Stimulated activated memory B cell treated with anti-CD40 and anti-IgM and Interleukin-4, amounts not matched to agents 10 μg/mL and 1 μg/mL and 100 μg/mL, for 72 hours (primary cell): ENCODE results near the gene ZNF280A.
A peak's percentile ranks its signal among the peaks of the same experiment; 100 is the strongest.
"Not testable (repeated sequence)": the region's sequence is repeated elsewhere in the genome, so short reads cannot be mapped to it uniquely, and the experiment has no call there.

ENCODE experiments used
- ATAC-seq: fragments of 150-1000 bp; cut with Tn5 transposase; 2 replicates; pipeline ENCODE4 v1.10.0; 2021
- H3K27ac Mint-ChIP-seq: one replicate; pipeline ENCODE4 v1.8.0; 2022; ENCODE audit warnings: mild to moderate bottlenecking, mixed read lengths
- H3K27me3 Mint-ChIP-seq: one replicate; pipeline ENCODE4 v1.8.0; 2022; ENCODE audit warnings: mixed read lengths
- H3K36me3 Mint-ChIP-seq: one replicate; pipeline ENCODE4 v1.8.0; 2022; ENCODE audit warnings: mixed read lengths
- H3K4me1 Mint-ChIP-seq: one replicate; pipeline ENCODE4 v1.8.0; 2022; ENCODE audit warnings: mixed read lengths
- H3K4me3 Mint-ChIP-seq: one replicate; pipeline ENCODE4 v1.8.0; 2022; ENCODE audit warnings: mild to moderate bottlenecking, moderate library complexity, mixed read lengths
- H3K9me3 Mint-ChIP-seq: one replicate; pipeline ENCODE4 v1.8.0; 2022; ENCODE audit warnings: mixed read lengths

Gene ZNF280A

GRCh38 chr22:22508274-22509176, 11.5 kb downstream of the ZNF280A start, which contains the start of gene ZNF280B:
Gene ZNF280B, minus strand, starts transcription at chr22:22508742. Its CDS starts 19,344 bp downstream, at chr22:22489398.
- Mint-ChIP-seq H3K27me3 (no peaks in the 10 kb centered on the region), H3K9me3 (peaks cover 11% of the 10 kb centered on the region), H3K4me1 (peaks cover 22% of the 10 kb centered on the region), H3K27ac (peak within 1 kb of the TSS; percentile 54), H3K36me3 (peaks cover 22% of the 10 kb centered on the region), H3K4me3 (peak within 1 kb of the TSS; percentile 82)
- peak; percentile 97 for ATAC-seq

- peak overlapping the region; percentile 54 for H3K27ac Mint-ChIP-seq
- no peaks in the 10 kb centered on the region for H3K27me3 Mint-ChIP-seq
- H3K4me1 Mint-ChIP-seq, result peaks cover 22% of the 10 kb centered on the region
- ATAC-seq, result no peak
- H3K4me3 Mint-ChIP-seq, result peak overlapping the region; percentile 82
- peaks cover 11% of the 10 kb centered on the region for H3K9me3 Mint-ChIP-seq
- H3K36me3 Mint-ChIP-seq, result peaks cover 22% of the 10 kb centered on the region
These were observed 12.3 kb downstream of the ZNF280A start for GRCh38 chr22:22507743-22508273.

GRCh38 chr22:22506736-22507135, 13.3 kb downstream of the ZNF280A start:
- Mint-ChIP-seq H3K27me3 (no peaks in the 10 kb centered on the region), H3K9me3 (peaks cover 11% of the 10 kb centered on the region), H3K36me3 (peaks cover 27% of the 10 kb centered on the region), H3K4me3 (no peak overlapping the region), H3K4me1 (peaks cover 16% of the 10 kb centered on the region), H3K27ac (no peak overlapping the region)
- ATAC-seq, result no peak

GRCh38 chr22:22498267-22498666, 21.8 kb downstream of the ZNF280A start:
- Mint-ChIP-seq H3K9me3 (no peaks in the 10 kb centered on the region), H3K4me1 (no peaks in the 10 kb centered on the region), H3K36me3 (peaks cover 29% of the 10 kb centered on the region), H3K27me3 (no peaks in the 10 kb centered on the region), H3K27ac (no peak overlapping the region), H3K4me3 (no peak overlapping the region)
- ATAC-seq, result no peak

- not testable (repeated sequence) for H3K27ac Mint-ChIP-seq, H3K27me3 Mint-ChIP-seq, H3K4me3 Mint-ChIP-seq, H3K9me3 Mint-ChIP-seq, H3K4me1 Mint-ChIP-seq, ATAC-seq
- peaks cover 47% of the 10 kb centered on the region for H3K36me3 Mint-ChIP-seq
These were observed 28.5 kb downstream of the ZNF280A start for GRCh38 chr22:22491589-22491988.

- Mint-ChIP-seq H3K27me3 (no peaks in the 10 kb centered on the region), H3K4me1 (no peaks in the 10 kb centered on the region), H3K4me3 (no peak overlapping the region), H3K9me3 (no peaks in the 10 kb centered on the region), H3K27ac (peak overlapping the region; percentile 60), H3K36me3 (peaks cover 44% of the 10 kb centered on the region)
- ATAC-seq, result no peak
These were observed 31.3 kb downstream of the ZNF280A start for GRCh38 chr22:22488736-22489135.

- H3K27me3 Mint-ChIP-seq, result no peaks in the 10 kb centered on the region
- ATAC-seq, result no peak
- H3K36me3 Mint-ChIP-seq, result peaks cover 37% of the 10 kb centered on the region
- H3K4me3 Mint-ChIP-seq, result no peak overlapping the region
- no peak overlapping the region for H3K27ac Mint-ChIP-seq
- H3K4me1 Mint-ChIP-seq, result no peaks in the 10 kb centered on the region
- no peaks in the 10 kb centered on the region for H3K9me3 Mint-ChIP-seq
These were observed 32.0 kb downstream of the ZNF280A start for GRCh38 chr22:22487869-22488597.

- H3K9me3 Mint-ChIP-seq, result no peaks in the 10 kb centered on the region
- peaks cover 37% of the 10 kb centered on the region for H3K36me3 Mint-ChIP-seq
- no peak overlapping the region for H3K27ac Mint-ChIP-seq
- ATAC-seq, result no peak
- H3K27me3 Mint-ChIP-seq, result no peaks in the 10 kb centered on the region
- H3K4me3 Mint-ChIP-seq, result no peak overlapping the region
- H3K4me1 Mint-ChIP-seq, result no peaks in the 10 kb centered on the region
These were observed 33.0 kb downstream of the ZNF280A start for GRCh38 chr22:22487059-22487458.

- H3K27me3 Mint-ChIP-seq, result no peaks in the 10 kb centered on the region
- H3K27ac Mint-ChIP-seq, result no peak overlapping the region
- H3K36me3 Mint-ChIP-seq, result peaks cover 37% of the 10 kb centered on the region
- no peak overlapping the region for H3K4me3 Mint-ChIP-seq
- H3K4me1 Mint-ChIP-seq, result no peaks in the 10 kb centered on the region
- ATAC-seq, result no peak
- H3K9me3 Mint-ChIP-seq, result no peaks in the 10 kb centered on the region
These were observed 33.8 kb downstream of the ZNF280A start for GRCh38 chr22:22486132-22486899.

GRCh38 chr22:22485524-22485923, 34.5 kb downstream of the ZNF280A start:
- Mint-ChIP-seq H3K9me3 (no peaks in the 10 kb centered on the region), H3K4me3 (no peak overlapping the region), H3K36me3 (peaks cover 31% of the 10 kb centered on the region), H3K27me3 (no peaks in the 10 kb centered on the region), H3K27ac (no peak overlapping the region), H3K4me1 (no peaks in the 10 kb centered on the region)
- ATAC-seq, result no peak

- no peak for ATAC-seq
- Mint-ChIP-seq H3K27ac (no peak overlapping the region), H3K27me3 (no peaks in the 10 kb centered on the region), H3K4me1 (no peaks in the 10 kb centered on the region), H3K36me3 (peaks cover 25% of the 10 kb centered on the region), H3K4me3 (no peak overlapping the region), H3K9me3 (no peaks in the 10 kb centered on the region)
These were observed 36.0 kb downstream of the ZNF280A start for GRCh38 chr22:22484023-22484422.

- no peak for ATAC-seq
- no peak overlapping the region for H3K27ac Mint-ChIP-seq
- H3K4me3 Mint-ChIP-seq, result no peak overlapping the region
- peaks cover 1% of the 10 kb centered on the region for H3K4me1 Mint-ChIP-seq
- no peaks in the 10 kb centered on the region for H3K27me3 Mint-ChIP-seq
- H3K36me3 Mint-ChIP-seq, result peaks cover 8% of the 10 kb centered on the region
- H3K9me3 Mint-ChIP-seq, result no peaks in the 10 kb centered on the region
These were observed 39.1 kb downstream of the ZNF280A start for GRCh38 chr22:22480940-22481339.

- H3K36me3 Mint-ChIP-seq, result no peaks in the 10 kb centered on the region
- ATAC-seq, result no peak
- H3K27ac Mint-ChIP-seq, result no peak overlapping the region
- peaks cover 6% of the 10 kb centered on the region for H3K4me1 Mint-ChIP-seq
- no peaks in the 10 kb centered on the region for H3K27me3 Mint-ChIP-seq
- no peaks in the 10 kb centered on the region for H3K9me3 Mint-ChIP-seq
- H3K4me3 Mint-ChIP-seq, result no peak overlapping the region
These were observed 40.0 kb downstream of the ZNF280A start for GRCh38 chr22:22479999-22480532.

GRCh38 chr22:22479116-22479515, 41.0 kb downstream of the ZNF280A start:
- no peaks in the 10 kb centered on the region for H3K9me3 Mint-ChIP-seq
- H3K36me3 Mint-ChIP-seq, result no peaks in the 10 kb centered on the region
- H3K4me3 Mint-ChIP-seq, result no peak overlapping the region
- peaks cover 6% of the 10 kb centered on the region for H3K4me1 Mint-ChIP-seq
- H3K27ac Mint-ChIP-seq, result no peak overlapping the region
- H3K27me3 Mint-ChIP-seq, result no peaks in the 10 kb centered on the region
- no peak for ATAC-seq

- Mint-ChIP-seq H3K27me3 (no peaks in the 10 kb centered on the region), H3K4me1 (peaks cover 6% of the 10 kb centered on the region), H3K36me3 (no peaks in the 10 kb centered on the region), H3K27ac (no peak overlapping the region), H3K9me3 (no peaks in the 10 kb centered on the region), H3K4me3 (no peak overlapping the region)
- no peak for ATAC-seq
These were observed 41.6 kb downstream of the ZNF280A start for GRCh38 chr22:22478470-22478869.
